Left ventricle myocardium inferior (tissue), 1 donor: ENCODE measurements around the gene NOD1. TPM values are rescaled to one million over a fixed set of nuclear protein-coding genes. Genes with fewer than 3 reads are reported as not detected.

ENCODE experiments used
- DNase-seq: peaks from one replicate; pipeline ENCODE4 v3.0.0-alpha.2; 2020
- H3K27ac ChIP-seq: fragments of 200-600 bp; replicated peaks from 2 replicates; pipeline ENCODE4 v1.8.0; 2021
- H3K27me3 ChIP-seq: fragments of 200-600 bp; 2 replicates; pipeline ENCODE4 v1.8.0; 2021; ENCODE audit warnings: low read depth
- H3K36me3 ChIP-seq: fragments of 200-600 bp; 2 replicates; pipeline ENCODE4 v1.8.0; 2021
- H3K4me1 ChIP-seq: fragments of 200-600 bp; 2 replicates; pipeline ENCODE4 v1.8.0; 2021
- H3K4me3 ChIP-seq: fragments of 200-600 bp; 2 replicates; pipeline ENCODE4 v1.8.0; 2021; ENCODE audit warnings: mild to moderate bottlenecking, moderate library complexity
- H3K9me3 ChIP-seq: fragments of 200-600 bp; replicated peaks from 2 replicates; pipeline ENCODE4 v1.8.0; 2021
- intact Hi-C: fragments of 100-400 bp; cut with micrococcal nuclease; formaldehyde crosslinking; loops from one replicate; pipeline ENCODE4 v1.11.0; 2022
- total RNA-seq: library from RNA; stranded (reverse); fragmentation: NEBNext Ultra II Directional; extraction: Animal tissue kit (Norgen Biotek cat#: 25700); gene quantifications from one replicate; pipeline ENCODE4 v1.2.1, GENCODE V29; 2021
- TF ChIP-seq, protein P1 (sequence below): fragments of 200-600 bp; IDR thresholded peaks from 2 replicates; pipeline ENCODE4 v1.8.0; 2021; ENCODE audit warnings: antibody characterized with exemption, mild to moderate bottlenecking, borderline replicate concordance
- donor health status: DM: no; HTN: yes; CAD: no; lungs with severe emphysema.

NOD1 gene
- total RNA-seq, 1 donor from 2014 or later: 7.0 TPM

- DNase-seq: no peak
- no peaks in the 10 kb centered on the region for H3K9me3 ChIP-seq
- H3K4me3 ChIP-seq: no peak overlapping the region
- TF ChIP-seq, protein P1, sequence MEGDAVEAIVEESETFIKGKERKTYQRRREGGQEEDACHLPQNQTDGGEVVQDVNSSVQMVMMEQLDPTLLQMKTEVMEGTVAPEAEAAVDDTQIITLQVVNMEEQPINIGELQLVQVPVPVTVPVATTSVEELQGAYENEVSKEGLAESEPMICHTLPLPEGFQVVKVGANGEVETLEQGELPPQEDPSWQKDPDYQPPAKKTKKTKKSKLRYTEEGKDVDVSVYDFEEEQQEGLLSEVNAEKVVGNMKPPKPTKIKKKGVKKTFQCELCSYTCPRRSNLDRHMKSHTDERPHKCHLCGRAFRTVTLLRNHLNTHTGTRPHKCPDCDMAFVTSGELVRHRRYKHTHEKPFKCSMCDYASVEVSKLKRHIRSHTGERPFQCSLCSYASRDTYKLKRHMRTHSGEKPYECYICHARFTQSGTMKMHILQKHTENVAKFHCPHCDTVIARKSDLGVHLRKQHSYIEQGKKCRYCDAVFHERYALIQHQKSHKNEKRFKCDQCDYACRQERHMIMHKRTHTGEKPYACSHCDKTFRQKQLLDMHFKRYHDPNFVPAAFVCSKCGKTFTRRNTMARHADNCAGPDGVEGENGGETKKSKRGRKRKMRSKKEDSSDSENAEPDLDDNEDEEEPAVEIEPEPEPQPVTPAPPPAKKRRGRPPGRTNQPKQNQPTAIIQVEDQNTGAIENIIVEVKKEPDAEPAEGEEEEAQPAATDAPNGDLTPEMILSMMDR: no peak
- peaks cover 81% of the 10 kb centered on the region for H3K36me3 ChIP-seq
- H3K27ac ChIP-seq: peak overlapping the region; percentile 30
- intact Hi-C loops: no loop called here
- H3K27me3 ChIP-seq: no peaks in the 10 kb centered on the region
- peaks cover 38% of the 10 kb centered on the region for H3K4me1 ChIP-seq
Observed at GRCh38 chr7:30427296-30428070, 51.1 kb downstream of the NOD1 start.

GRCh38 chr7:30424506-30424905 lies 54.1 kb downstream of the NOD1 start:
- Histone ChIP-seq H3K36me3 (peaks cover 55% of the 10 kb centered on the region), H3K9me3 (no peaks in the 10 kb centered on the region), H3K27me3 (no peaks in the 10 kb centered on the region), H3K27ac (no peak overlapping the region), H3K4me1 (peaks cover 8% of the 10 kb centered on the region), H3K4me3 (no peak overlapping the region)
- TF ChIP-seq, protein P1: no peak
- no peak for DNase-seq
- intact Hi-C loops: no loop called here

DNA sequence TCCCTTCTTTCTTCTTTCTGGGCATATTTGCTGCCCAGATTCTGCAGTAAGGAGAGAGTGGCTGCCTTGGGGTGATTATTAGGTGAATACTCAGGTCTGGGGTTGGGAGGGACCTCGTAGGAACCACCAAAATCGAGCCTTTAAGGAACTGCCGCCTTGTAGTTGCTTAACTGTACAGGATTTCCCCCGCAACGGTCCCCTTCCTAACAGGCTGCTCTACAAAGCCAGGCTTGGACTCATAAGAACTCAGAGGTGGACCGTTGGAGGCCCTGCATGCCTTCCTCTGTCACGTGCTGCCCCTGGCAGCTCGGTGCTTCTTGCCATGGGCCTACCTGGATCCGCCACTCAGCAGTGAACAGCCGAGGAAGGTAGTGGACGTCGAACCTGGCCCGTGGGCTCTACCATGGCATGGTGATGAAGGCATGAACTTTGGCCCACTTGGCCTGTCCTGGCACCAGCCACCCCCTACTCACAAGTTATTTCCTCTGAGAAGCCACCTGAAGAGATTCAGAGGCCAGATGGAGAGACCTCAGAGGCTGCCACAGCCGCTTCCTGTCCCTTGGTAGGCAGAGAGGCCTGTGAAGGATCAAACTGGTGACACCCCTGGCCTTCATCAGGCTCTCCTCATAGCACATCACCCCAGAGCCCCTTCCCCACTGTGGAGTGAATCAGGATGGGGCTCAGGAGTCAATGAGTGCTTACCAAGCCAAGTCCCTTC lies 54.6 kb downstream of the NOD1 start:
- Histone ChIP-seq H3K27ac (no peak overlapping the region), H3K9me3 (no peaks in the 10 kb centered on the region), H3K4me1 (peaks cover 3% of the 10 kb centered on the region), H3K4me3 (no peak overlapping the region), H3K27me3 (no peaks in the 10 kb centered on the region), H3K36me3 (peaks cover 49% of the 10 kb centered on the region)
- no peak for DNase-seq
- TF ChIP-seq, protein P1: no peak
- intact Hi-C loops: no loop called here

DNA sequence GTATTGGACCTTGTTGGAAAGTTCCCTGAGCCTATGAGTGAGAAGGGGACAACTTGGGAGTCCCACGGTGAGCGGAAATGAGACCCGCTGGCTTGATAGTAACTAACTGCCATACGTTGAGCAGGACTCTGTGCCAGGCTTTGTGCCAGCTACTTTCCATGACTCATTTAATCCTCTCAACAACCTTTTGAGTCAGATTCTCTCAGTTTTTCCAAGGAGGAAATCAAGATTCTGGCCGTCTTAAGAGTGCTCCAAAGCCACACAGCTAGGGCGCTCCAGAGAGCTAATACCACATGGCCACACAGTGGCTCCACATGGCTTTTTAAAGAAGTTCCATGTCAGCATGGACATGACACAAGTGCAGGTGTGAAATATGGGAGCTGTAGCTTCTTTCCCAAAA lies 55.7 kb downstream of the NOD1 start:
- intact Hi-C loops: no loop called here
- no peaks in the 10 kb centered on the region for H3K27me3 ChIP-seq
- H3K9me3 ChIP-seq: no peaks in the 10 kb centered on the region
- H3K4me1 ChIP-seq: no peaks in the 10 kb centered on the region
- H3K27ac ChIP-seq: no peak overlapping the region
- DNase-seq: no peak
- no peak overlapping the region for H3K4me3 ChIP-seq
- H3K36me3 ChIP-seq: peaks cover 39% of the 10 kb centered on the region
- TF ChIP-seq, protein P1: no peak

- H3K9me3 ChIP-seq: no peaks in the 10 kb centered on the region
- intact Hi-C loops: no loop called here
- DNase-seq: no peak
Observed at GRCh38 chr7:30421647-30422196, 56.9 kb downstream of the NOD1 start.

More at GRCh38 chr7:30421647-30422196, 56.9 kb downstream of the NOD1 start:
- Histone ChIP-seq H3K36me3 (peaks cover 27% of the 10 kb centered on the region), H3K27me3 (no peaks in the 10 kb centered on the region), H3K4me3 (no peak overlapping the region), H3K27ac (no peak overlapping the region), H3K4me1 (no peaks in the 10 kb centered on the region)
- TF ChIP-seq, protein P1: no peak
